Lung microvascular endothelial cell (primary cell): ENCODE data around the gene GABRG2. TPM values are rescaled to one million over a fixed set of nuclear protein-coding genes. Genes with fewer than 3 reads are reported as not detected.
"Not testable (repeated sequence)": the region's sequence is repeated elsewhere in the genome, so short reads cannot be mapped to it uniquely, and the experiment has no call there.

Source experiments
- DNase-seq, 2 donors: peaks; one replicate each; pipeline versions ENCODE4 v3.0.0 to v3.0.0-alpha.2; 2010; ENCODE audit warnings: low read depth in 2 of 2
- total RNA-seq: library from RNA; depleted of rRNA; stranded (reverse); fragments of >200 nt; gene quantifications from 2 replicates; pipeline ENCODE4 v1.2.1, GENCODE V29; 2014

The GABRG2 gene
- not detected in 2 replicates for total RNA-seq

DNA sequence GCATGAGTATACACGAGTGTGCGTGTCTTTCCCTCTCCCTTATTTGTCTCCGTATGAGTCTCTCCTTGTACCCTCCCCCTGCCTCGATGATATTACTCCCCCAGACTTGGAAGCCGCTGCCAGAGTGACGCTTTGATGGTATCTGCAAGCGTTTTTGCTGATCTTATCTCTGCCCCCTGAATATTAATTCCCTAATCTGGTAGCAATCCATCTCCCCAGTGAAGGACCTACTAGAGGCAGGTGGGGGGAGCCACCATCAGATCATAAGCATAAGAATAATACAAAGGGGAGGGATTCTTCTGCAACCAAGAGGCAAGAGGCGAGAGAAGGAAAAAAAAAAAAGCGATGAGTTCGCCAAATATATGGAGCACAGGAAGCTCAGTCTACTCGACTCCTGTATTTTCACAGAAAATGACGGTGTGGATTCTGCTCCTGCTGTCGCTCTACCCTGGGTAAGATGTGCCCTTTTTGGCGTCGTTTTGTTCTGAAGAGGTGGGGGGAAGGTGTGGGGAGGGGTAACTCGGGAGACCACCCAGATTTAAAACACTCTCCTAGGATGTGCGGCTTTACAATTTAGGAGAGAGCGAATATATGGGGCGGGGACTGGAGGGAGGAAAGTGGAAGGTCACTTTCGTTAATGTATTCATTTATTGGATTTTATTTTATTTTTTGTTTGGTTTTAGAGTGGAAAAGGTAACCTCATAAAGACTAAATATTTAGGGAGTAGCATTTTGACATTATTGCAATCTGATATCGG, at the start of gene GABRG2:
Gene GABRG2, plus strand, starts transcription at position 119 of the 757 bp plus-strand sequence. Its CDS starts 227 bp downstream, at position 346.
- no peak for DNase-seq

- no peak for DNase-seq
Observed at GRCh38 chr5:162025312-162025711, 42.3 kb upstream of the GABRG2 start.

DNA sequence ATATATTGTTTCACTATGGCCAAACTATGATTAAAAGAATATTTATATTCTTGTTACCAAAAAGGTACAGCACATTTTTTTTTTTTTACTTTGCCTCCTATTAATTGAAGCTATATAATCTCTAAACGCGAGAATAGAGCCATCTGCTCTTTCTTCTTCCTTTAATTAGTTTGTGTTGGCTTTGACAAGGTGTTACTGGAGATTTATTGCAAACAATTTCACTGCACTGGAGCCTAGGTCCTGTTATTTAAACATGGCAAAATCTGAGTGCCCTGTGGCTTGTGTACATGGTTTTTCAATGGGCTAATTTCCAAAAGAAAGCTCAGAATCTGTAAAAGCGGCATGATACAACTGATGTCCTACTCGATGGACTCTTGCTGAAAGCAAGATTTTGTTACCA, 40.8 kb upstream of the GABRG2 start:
- no peak for DNase-seq

- no peak for DNase-seq
Observed at GRCh38 chr5:162037431-162037830, 30.1 kb upstream of the GABRG2 start.

- DNase-seq: no peak
Observed at GRCh38 chr5:162047279-162047678, 20.3 kb upstream of the GABRG2 start.

DNA sequence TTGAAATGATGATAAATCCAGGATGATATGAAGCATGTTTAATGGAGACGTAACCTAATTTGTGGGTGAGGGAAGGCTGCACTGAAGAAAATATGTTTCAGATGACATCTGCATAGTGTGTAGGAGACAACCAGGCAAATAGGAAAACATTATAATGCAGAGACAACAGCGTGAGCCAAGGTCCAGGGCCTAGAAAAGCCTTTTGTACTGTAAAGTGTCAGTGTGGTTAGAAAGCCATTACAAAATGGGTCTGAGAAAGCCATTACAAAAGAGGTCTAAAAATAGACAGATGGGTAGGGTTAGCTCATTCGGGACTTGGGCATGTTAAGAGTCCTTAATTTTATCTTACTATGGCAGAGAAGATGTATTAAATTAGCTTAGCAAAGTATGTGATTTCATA, 14.9 kb upstream of the GABRG2 start:
- DNase-seq: no peak

DNA sequence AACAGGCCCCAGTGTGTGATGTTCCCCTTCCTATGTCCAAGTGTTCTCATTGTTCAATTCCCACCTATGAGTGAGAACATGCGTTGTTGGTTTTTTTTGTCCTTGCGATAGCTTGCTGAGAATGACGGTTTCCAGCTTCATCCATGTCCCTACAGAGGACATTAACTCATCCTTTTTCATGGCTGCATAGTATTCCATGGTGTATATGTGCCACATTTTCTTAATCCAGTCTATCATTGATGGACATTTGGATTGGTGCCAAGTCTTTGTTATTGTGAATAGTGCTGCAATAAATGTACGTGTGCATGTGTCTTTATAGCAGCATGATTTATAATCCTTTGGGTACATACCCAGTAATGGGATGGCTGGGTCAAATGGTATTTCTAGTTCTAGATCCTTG, 12.5 kb upstream of the GABRG2 start:
- DNase-seq: not testable (repeated sequence)

DNA sequence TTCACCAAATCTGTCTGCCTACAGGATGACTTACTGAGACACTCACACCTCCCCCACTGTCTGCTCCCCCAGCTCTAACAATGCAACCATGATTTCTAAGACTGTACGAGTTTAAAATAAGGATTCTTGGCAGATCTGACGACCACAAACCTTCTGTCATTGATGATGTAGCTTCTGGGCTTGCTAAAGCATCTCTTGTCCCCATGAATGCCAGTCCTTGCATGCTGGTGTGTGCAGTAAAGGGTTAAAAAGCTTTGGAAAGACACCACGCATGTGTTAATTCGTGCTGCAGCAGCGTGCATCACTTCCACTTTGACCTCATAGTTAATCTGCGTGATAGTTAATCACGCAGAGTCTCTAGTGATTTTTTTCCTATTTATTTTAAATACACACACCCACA, 411 bp upstream of the GABRG2 start:
- DNase-seq: no peak

DNA sequence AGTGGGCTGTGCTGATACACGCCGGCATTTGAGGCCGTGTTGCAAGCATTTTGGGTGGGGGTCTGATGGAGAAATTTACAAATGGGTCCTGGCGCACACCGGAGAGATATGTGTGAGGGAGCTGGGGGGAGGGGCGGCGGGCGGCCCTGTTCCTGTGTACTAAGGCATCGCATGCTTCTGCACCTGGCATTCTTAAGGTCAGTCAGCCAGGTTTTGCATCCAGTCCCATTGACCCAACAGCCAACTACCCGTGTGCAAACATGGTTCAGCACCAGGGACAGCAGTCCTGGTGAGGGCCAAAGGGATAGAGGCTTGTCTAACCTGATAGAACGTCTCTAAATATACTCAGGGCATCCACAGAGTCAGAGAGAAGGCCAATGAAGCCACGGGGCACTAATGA, 839 bp downstream of the GABRG2 start:
- DNase-seq: peak; percentile 3 to 29

DNA sequence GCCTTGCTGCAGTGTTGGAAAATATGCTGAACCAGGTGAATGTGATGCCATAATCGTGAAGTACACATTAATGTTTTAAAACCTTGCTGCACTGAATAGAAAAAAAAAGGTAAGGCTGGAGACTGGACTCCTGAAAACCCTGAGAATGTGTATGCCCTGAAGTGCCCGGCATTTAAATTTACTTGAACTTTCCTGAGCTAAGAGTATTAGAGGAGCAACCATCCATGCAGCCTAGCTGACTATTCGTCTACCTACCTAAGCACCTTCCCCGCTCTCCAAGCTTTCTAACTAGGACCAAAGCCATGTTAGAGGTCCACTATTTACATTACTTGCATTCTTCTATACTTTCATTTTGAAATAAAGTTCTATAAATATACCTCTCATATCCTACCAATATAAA, 1.4 kb downstream of the GABRG2 start:
- no peak for DNase-seq

- no peak for DNase-seq
Observed at GRCh38 chr5:162078805-162079204, 11.2 kb downstream of the GABRG2 start.

DNA sequence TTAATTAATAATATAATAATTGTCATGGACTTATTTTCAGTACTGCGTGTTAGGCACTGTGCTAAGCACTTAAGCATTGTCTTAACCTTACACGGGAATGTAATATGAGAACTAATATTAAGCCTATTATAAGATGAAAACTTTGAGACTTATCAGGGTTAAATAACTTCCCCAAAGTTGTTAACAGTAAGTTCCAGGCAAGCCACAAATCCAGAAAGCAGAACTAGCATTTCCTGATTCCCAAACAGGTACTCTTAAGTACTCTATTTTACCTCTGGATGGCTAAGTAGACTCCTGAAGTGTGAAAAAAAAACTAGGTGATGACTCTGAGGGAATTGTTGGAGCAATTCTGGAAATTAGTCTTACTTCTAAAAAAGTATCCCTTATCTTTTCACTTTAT, 23.8 kb downstream of the GABRG2 start:
- no peak for DNase-seq

DNA sequence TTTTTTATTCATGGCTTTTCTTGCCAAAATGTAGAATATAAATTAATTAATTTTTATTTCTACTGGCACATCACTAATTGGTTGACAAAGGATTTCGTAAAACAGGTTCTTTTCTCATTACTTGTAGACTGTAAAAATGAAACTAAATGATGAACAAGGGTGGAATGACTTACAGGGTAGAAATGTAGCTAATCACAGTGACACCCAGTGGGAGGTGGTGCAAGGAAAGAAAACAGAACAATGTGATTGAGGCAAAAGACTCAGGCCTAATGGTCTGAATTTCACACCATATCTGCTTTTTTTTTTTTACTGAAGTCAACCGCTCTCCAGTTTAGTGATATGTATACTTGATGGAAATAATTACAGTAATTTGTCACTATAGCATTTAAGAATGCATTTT, 28.9 kb downstream of the GABRG2 start:
- no peak for DNase-seq

GRCh38 chr5:162107591-162107990, 40.0 kb downstream of the GABRG2 start:
- DNase-seq: no peak

DNA sequence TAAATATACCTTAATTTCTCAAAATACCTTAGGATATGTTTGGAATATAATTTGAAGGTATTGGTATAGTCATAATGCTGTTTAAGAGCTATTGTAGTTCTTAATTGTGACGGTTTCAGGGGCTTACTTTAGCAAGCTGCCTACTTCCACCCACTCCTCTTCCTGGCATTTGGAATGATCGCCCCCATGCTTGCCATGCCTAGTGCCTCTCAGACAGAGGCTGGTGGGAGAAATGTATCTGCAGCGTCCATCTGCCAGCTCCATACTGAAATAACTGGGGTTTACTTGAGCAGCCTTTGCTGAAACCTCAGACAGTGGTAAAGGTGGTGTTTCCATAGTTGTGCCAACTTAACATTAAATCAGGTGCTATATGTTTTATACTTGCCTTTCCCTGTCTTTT, 52.2 kb downstream of the GABRG2 start:
- no peak for DNase-seq

- DNase-seq: no peak
Observed at GRCh38 chr5:162128117-162128516, 60.5 kb downstream of the GABRG2 start.

DNA sequence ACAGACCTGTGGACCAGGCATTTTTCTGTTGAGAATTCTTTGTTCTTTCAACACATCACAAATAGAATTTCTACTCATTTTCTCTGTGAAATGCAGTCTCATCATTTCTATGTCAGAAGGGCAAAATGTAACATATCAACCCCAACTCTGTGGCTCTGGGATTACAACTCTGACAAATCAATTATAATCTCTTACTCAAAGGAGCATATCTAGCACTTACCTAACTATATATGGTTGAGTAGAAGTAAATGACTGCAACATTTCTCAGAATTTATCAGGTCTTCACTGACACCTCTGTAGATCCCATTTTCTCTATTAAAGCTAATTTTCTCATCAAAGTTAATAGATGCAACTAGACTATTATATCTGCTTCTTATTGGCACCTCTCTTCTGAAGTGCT, 64.8 kb downstream of the GABRG2 start:
- DNase-seq: no peak

DNA sequence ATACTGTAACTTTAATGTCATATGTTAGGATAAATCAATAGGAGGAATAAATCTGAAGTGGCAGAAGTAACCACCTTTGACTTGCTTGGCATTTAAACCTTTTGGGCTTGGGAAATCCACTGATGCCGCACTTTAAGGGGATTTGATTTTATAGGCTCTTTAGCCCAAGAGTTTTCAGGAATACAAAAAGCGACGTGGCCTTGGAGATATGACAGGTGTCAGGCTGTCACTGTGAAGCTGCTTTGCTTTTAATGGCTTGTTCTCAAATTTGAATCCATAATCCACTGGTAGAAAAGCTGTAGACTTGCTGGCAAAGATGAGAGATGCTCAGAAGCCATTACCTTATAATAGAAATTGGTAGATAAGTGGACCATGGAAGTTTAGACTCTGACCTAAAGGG, 71.6 kb downstream of the GABRG2 start:
- no peak for DNase-seq

GRCh38 chr5:162154242-162154641, 86.7 kb downstream of the GABRG2 start:
- no peak for DNase-seq

DNA sequence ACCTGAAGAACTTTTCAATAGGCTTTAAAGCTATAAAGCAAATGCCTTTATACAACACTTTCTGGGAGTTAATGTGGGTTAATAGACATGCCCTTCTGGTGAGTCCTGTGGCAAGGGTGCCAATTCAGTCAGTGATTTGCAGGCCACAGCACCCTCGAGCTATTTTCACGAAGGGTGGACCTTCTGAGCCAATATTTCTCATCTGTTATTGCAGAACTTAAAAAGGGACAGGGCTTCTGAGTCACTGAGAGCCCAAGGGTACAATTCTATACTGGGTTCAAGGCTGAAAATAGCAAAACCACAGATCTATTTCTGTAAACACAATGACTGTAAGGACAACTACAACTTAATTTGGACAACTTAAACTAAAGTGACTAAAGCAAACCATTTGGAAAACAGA, 92.8 kb downstream of the GABRG2 start:
- no peak for DNase-seq

- DNase-seq: no peak
Observed at GRCh38 chr5:162163663-162164062, 96.1 kb downstream of the GABRG2 start.

- no peak for DNase-seq
Observed at GRCh38 chr5:162174358-162174974, 106.9 kb downstream of the GABRG2 start.

GRCh38 chr5:162187371-162187770, 119.8 kb downstream of the GABRG2 start:
- no peak for DNase-seq
